GM19468 (cell line): ENCODE data around the gene PRMT6.
"Not testable (repeated sequence)": the region's sequence is repeated elsewhere in the genome, so short reads cannot be mapped to it uniquely, and the experiment has no call there.

ENCODE experiments used
- ATAC-seq: cut with Tn5 transposase; IDR thresholded peaks from one replicate; pipeline ENCODE4 v1.9.1; 2021; ENCODE audit warnings: mild to moderate bottlenecking, moderate library complexity, moderate number of reproducible peaks; ENCODE audit not compliant: unreplicated experiment; ENCODE audit errors: extremely low read depth

Gene PRMT6

DNA sequence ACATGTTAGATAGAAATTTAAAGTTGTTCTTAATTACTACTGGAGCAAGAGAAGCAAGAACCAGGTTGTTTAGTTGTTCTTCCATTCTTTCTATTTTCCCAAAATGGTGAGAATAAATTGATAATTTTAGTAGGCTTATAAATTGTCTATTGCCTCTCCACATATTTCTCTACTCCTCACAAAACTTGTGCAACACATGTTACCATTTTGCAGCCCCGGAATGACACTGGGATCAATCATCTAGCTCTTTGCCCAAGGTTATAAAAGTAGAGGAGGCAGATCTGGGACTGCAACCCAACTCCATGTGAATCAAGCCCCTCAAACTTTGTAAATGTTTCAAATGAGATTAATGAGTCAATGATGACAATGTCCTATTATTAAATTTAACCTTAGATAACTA, 34.9 kb downstream of the PRMT6 start:
- ATAC-seq = no peak

DNA sequence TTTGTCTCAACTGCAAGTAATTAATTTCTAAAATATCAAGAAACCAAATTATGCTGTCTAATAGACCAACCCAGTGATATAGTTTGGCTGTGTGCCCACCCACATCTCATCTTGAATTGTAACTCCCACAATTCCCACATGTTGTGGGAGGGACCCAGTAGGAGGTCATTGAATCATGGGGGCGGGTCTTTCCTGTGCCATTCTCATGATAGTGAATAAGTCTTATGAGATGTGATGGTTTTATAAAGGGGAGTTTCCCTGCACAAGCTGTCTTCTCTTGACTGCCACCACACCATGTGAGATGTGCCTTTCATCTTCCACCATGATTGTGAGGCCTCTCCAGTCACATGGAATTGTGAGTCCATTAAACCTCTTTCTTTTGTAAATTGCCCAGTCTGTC, 36.9 kb downstream of the PRMT6 start:
- ATAC-seq = not testable (repeated sequence)

DNA sequence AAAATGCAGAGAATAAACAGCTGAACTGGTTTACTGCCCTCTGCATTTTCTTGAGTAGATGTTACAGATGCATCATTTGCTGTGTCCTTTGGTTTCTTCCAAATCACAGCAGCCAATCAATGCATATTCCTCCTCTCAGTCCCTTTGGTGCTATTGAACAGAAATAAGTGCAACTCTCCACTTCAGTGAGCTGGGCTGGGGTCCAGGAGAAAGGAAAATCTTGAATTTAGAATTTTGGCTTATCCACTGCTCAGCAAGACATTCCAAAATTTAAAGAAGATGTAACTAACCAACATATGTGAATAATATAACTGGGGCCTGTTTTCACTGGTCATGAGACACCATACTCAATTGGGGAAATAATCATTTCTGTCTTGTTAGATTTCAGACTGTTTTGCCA, 39.2 kb downstream of the PRMT6 start:
- ATAC-seq = no peak

DNA sequence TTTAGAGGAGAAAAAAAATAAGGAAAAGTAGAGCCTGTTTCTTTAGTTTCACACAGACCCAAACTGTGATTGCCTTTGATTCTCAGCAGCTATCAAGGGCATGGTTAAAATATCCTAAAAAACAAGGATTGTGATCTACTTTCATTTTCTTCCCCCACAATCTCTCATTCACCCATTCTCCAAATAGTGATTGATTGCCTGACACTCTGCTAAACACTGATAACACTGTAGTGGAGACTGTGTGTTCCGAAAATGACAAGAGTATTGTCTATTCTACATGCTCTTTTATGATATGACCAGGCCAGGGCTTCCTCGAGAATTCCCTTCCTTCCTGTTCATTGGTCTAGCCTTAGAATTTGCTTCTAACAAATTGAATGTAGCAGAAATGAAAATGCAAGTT, 40.2 kb downstream of the PRMT6 start:
- ATAC-seq = no peak

DNA sequence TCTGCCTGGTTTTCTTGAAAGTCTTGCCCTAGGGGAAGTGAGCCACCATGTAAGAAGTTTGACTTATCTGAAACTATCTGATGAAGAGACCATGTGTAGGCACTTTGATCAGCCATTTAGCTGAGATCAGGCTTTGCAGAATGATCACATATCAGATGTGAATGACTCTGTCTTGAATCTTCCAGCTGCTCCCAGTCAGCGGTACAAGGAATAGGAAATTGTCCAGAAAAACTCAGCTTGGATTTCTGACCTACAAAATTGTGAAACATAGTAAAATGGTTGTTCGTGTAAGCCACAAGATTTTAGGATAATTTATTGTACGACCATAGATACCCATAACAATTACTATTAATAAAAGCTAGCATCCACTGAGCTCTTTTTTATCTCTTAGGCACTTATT, 42.5 kb downstream of the PRMT6 start:
- no peak for ATAC-seq

DNA sequence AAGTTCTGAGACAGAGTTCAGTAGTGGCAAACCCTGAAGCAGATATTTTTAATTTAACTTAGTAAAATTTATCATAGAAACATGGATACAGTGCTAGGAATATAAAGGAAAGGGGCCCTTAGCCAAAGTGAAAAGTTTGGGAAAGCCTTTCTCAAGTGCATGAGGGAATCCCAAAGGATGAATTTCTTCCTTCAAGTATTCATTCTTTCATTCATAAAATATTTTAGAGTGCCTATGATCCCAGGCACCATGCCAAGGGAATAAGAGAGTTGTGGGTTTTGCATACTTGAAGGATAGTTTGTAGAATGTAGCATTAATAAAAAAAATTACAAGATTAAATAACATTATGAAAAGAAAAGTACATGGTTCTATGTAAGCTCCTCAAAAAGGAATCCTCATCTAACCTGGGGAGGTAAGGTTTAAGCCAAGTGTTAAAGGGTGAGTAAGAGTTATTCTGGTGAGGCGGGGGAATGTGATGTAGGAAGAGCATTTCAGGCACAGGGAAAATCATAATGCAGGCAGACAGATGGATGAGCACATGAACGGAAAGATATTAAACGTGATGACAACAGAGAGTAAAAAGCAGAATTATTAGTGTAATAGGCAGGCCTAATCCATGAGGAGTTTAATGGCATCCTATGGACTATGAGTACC, 44.0 kb downstream of the PRMT6 start:
- no peak for ATAC-seq

DNA sequence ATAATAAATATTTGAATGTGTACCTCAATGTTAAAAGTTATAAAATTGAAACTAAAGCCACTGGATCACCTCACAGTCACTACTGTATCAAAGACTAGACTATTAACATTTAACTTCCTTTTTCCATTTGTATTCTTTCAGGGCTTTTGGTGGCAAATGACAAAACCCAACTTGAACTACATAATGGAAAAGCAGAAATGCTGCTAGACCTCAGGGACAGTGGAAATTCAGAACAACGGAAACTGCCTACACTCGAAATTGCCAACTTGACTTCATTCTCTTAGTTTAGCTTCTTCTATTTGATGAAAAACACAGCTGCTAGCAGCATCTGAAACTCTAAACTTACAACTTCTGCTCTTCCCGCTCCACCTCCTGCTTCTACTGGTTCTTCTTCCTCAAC, 49.4 kb downstream of the PRMT6 start:
- ATAC-seq = no peak
